Kidney epithelial cell (primary cell): Measurements from ENCODE around the gene KCNG1. TPM values are rescaled to one million over a fixed set of nuclear protein-coding genes. Genes with fewer than 3 reads are reported as not detected.

Source experiments
- DNase-seq: peaks from one replicate; pipeline ENCODE4 v3.0.0-alpha.2; 2010; ENCODE audit warnings: low read depth
- H3K27me3 ChIP-seq: 2 replicates; pipeline ENCODE4 v1.6.0; 2011; ENCODE audit warnings: low read length; ENCODE audit not compliant: control insufficient read depth, insufficient read depth
- H3K36me3 ChIP-seq: 2 replicates; pipeline ENCODE4 v1.5.1; 2011; ENCODE audit warnings: low read length; ENCODE audit not compliant: control insufficient read depth, insufficient read depth
- H3K4me3 ChIP-seq: 2 replicates; pipeline ENCODE4 v1.5.1; 2011; ENCODE audit warnings: low read depth, mild to moderate bottlenecking, control low read depth, low read length
- CTCF ChIP-seq: IDR thresholded peaks from 2 replicates; pipeline ENCODE4 v1.5.1; 2011; ENCODE audit warnings: mild to moderate bottlenecking, moderate library complexity, low read length, control low read depth, inconsistent platforms; ENCODE audit not compliant: insufficient read depth, poor library complexity, severe bottlenecking
- total RNA-seq: library from RNA; depleted of rRNA; stranded (reverse); fragments of >200 nt; gene quantifications from 2 replicates; pipeline ENCODE4 v1.2.3, GENCODE V29; 2015

Gene KCNG1
- total RNA-seq, 1 donor from 2014 or later = 50.8 TPM

GRCh38 chr20:51029963-51030920, 7.3 kb upstream of the KCNG1 start:
- TF ChIP-seq CTCF = no peak
- H3K4me3 ChIP-seq = no peak overlapping the region
- peaks cover 38% of the 10 kb centered on the region for H3K27me3 ChIP-seq
- DNase-seq = no peak
- no peaks in the 10 kb centered on the region for H3K36me3 ChIP-seq

GRCh38 chr20:51029556-51029955, 6.6 kb upstream of the KCNG1 start:
- H3K4me3 ChIP-seq = no peak overlapping the region
- no peaks in the 10 kb centered on the region for H3K36me3 ChIP-seq
- no peak for DNase-seq
- TF ChIP-seq CTCF = no peak
- peaks cover 39% of the 10 kb centered on the region for H3K27me3 ChIP-seq

GRCh38 chr20:51028616-51029212, 5.8 kb upstream of the KCNG1 start:
- H3K4me3 ChIP-seq = no peak overlapping the region
- no peaks in the 10 kb centered on the region for H3K36me3 ChIP-seq
- no peak for TF ChIP-seq CTCF
- H3K27me3 ChIP-seq = peaks cover 47% of the 10 kb centered on the region
- DNase-seq = no peak

GRCh38 chr20:51027035-51027795, 4.3 kb upstream of the KCNG1 start:
- Histone ChIP-seq H3K4me3 (no peak overlapping the region), H3K36me3 (no peaks in the 10 kb centered on the region), H3K27me3 (peaks cover 60% of the 10 kb centered on the region)
- no peak for TF ChIP-seq CTCF
- DNase-seq = no peak

- DNase-seq = no peak
- H3K36me3 ChIP-seq = no peaks in the 10 kb centered on the region
- peaks cover 70% of the 10 kb centered on the region for H3K27me3 ChIP-seq
- no peak for TF ChIP-seq CTCF
- no peak overlapping the region for H3K4me3 ChIP-seq
Observed at GRCh38 chr20:51026269-51026668, 3.4 kb upstream of the KCNG1 start.
